RWPE2 (cell line): Measurements from ENCODE around the gene L3MBTL1.

Experiments
- ATAC-seq: fragments of 200-7000 bp; cut with Tn5 transposase; 3 replicates; pipeline ENCODE4 v1.9.1; 2021; ENCODE audit warnings: low read depth
- DNase-seq: peaks from one replicate; pipeline ENCODE4 v3.0.0-alpha.2; 2020; ENCODE audit warnings: low spot score
- H3K27ac ChIP-seq: fragments of 450-650 bp; 2 replicates; pipeline ENCODE4 v1.5.1; 2017; ENCODE audit warnings: mild to moderate bottlenecking; ENCODE audit not compliant: poor library complexity, severe bottlenecking
- H3K27me3 ChIP-seq: fragments of 250-450 bp; sonication (Bioruptor Pico); 2 replicates; pipeline ENCODE4 v1.5.1; 2021; ENCODE audit warnings: mild to moderate bottlenecking, moderate library complexity; ENCODE audit not compliant: insufficient read depth, poor library complexity, severe bottlenecking
- H3K36me3 ChIP-seq: fragments of 250-450 bp; sonication (Bioruptor Pico); 2 replicates; pipeline ENCODE4 v1.5.1; 2020; ENCODE audit warnings: low read depth, mild to moderate bottlenecking, moderate library complexity
- H3K4me1 ChIP-seq: fragments of 250-450 bp; sonication (Bioruptor Pico); 2 replicates; pipeline ENCODE4 v1.5.1; 2021; ENCODE audit warnings: mild to moderate bottlenecking, moderate library complexity; ENCODE audit not compliant: insufficient read depth, poor library complexity, severe bottlenecking
- H3K4me3 ChIP-seq: fragments of 250-450 bp; sonication (Bioruptor Pico); 2 replicates; pipeline ENCODE4 v1.5.1; 2021; ENCODE audit warnings: mild to moderate bottlenecking, moderate library complexity; ENCODE audit not compliant: severe bottlenecking
- H3K9me3 ChIP-seq: fragments of 250-450 bp; sonication (Bioruptor Pico); 2 replicates; pipeline ENCODE4 v1.5.1; 2021; ENCODE audit warnings: mild to moderate bottlenecking, moderate library complexity; ENCODE audit not compliant: severe bottlenecking
- TF ChIP-seq, protein P1 (sequence below): fragments of 450-650 bp; IDR thresholded peaks from one replicate; pipeline ENCODE4 v1.5.1; 2017; ENCODE audit warnings: mild to moderate bottlenecking, moderate library complexity; ENCODE audit not compliant: poor library complexity, severe bottlenecking

L3MBTL1 gene

DNA sequence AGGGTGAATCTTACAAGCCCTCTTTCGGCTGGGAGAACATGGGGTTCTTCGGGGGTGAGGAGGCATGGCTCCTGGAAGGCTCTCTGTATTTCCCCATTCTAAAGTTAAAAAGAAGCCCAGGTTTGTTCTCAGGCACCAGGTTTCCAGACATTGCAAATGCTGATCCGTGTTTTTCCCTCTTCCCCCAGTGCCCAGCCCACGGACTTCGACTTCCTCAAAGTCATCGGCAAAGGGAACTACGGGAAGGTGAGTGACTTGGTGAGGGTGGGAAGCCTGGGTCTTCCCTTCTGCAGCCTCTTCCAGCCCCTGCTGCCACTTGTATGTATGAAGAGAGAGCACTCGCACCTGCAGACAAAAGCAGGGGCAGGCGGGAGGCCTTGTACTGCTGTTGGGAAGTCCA lies 60.0 kb downstream of the L3MBTL1 start:
- Histone ChIP-seq H3K4me3 (no peak overlapping the region), H3K4me1 (no peaks in the 10 kb centered on the region), H3K36me3 (no peaks in the 10 kb centered on the region), H3K27ac (no peak overlapping the region), H3K9me3 (no peaks in the 10 kb centered on the region), H3K27me3 (no peaks in the 10 kb centered on the region)
- no peak for ATAC-seq
- TF ChIP-seq, protein P1, sequence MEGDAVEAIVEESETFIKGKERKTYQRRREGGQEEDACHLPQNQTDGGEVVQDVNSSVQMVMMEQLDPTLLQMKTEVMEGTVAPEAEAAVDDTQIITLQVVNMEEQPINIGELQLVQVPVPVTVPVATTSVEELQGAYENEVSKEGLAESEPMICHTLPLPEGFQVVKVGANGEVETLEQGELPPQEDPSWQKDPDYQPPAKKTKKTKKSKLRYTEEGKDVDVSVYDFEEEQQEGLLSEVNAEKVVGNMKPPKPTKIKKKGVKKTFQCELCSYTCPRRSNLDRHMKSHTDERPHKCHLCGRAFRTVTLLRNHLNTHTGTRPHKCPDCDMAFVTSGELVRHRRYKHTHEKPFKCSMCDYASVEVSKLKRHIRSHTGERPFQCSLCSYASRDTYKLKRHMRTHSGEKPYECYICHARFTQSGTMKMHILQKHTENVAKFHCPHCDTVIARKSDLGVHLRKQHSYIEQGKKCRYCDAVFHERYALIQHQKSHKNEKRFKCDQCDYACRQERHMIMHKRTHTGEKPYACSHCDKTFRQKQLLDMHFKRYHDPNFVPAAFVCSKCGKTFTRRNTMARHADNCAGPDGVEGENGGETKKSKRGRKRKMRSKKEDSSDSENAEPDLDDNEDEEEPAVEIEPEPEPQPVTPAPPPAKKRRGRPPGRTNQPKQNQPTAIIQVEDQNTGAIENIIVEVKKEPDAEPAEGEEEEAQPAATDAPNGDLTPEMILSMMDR: no peak
- DNase-seq: no peak

DNA sequence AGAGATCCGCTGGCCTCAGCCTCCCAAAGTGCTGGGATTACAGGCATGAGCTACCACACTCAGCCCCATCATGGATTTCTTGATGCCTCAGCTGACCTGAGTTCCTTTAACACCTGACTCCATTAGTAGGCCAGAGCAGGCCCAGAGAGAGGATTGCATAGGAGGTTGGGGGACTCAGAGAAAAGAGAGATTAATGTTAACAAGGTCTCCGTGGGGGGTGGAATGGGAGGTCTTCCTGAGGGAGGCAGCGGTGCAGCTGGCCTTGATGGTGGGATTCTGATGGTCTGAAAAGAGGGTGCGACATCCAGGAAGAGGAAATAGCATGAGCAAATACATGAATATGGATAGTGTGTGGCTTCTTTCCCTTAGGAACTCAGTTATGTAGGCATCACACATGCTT lies 61.2 kb downstream of the L3MBTL1 start:
- Histone ChIP-seq H3K4me1 (no peaks in the 10 kb centered on the region), H3K9me3 (no peaks in the 10 kb centered on the region), H3K27ac (no peak overlapping the region), H3K36me3 (no peaks in the 10 kb centered on the region), H3K27me3 (no peaks in the 10 kb centered on the region), H3K4me3 (no peak overlapping the region)
- no peak for ATAC-seq
- TF ChIP-seq, protein P1: no peak
- DNase-seq: no peak

DNA sequence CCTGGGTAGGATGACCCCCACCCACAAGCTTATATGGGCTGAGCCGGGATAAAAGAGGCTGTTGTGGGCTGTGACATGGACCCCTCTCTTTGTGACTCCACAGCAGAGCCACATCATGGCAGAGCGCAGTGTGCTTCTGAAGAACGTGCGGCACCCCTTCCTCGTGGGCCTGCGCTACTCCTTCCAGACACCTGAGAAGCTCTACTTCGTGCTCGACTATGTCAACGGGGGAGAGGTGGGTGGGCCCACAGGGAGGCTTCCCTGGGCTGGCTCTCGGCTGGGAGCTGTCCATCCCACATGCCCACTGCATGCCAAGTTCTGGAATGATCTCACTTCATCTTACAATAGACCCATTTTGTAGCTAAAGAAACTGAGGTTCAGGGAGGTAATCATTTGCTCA lies 61.8 kb downstream of the L3MBTL1 start:
- Histone ChIP-seq H3K4me3 (no peak overlapping the region), H3K4me1 (no peaks in the 10 kb centered on the region), H3K27ac (no peak overlapping the region), H3K36me3 (no peaks in the 10 kb centered on the region), H3K27me3 (no peaks in the 10 kb centered on the region), H3K9me3 (no peaks in the 10 kb centered on the region)
- TF ChIP-seq, protein P1: no peak
- DNase-seq (no peak), ATAC-seq (no peak)

DNA sequence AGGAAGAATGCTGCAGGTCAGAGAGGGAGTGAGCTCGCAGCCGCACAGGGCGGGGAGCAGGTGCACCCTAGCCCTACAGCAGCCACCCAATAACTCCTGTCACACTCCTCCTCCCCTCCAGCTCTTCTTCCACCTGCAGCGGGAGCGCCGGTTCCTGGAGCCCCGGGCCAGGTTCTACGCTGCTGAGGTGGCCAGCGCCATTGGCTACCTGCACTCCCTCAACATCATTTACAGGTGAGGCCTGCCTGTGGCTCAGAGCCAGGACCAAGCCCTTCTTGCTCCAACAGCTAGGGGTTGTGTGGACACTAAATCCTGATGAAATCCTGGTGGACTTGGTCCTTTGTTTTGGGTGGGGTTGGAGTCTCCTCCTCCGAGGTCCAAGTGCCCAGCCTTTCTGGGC lies 63.0 kb downstream of the L3MBTL1 start:
- Histone ChIP-seq H3K4me1 (no peaks in the 10 kb centered on the region), H3K9me3 (no peaks in the 10 kb centered on the region), H3K4me3 (no peak overlapping the region), H3K27me3 (no peaks in the 10 kb centered on the region), H3K27ac (no peak overlapping the region), H3K36me3 (no peaks in the 10 kb centered on the region)
- no peak for ATAC-seq
- TF ChIP-seq, protein P1: no peak
- DNase-seq: no peak

DNA sequence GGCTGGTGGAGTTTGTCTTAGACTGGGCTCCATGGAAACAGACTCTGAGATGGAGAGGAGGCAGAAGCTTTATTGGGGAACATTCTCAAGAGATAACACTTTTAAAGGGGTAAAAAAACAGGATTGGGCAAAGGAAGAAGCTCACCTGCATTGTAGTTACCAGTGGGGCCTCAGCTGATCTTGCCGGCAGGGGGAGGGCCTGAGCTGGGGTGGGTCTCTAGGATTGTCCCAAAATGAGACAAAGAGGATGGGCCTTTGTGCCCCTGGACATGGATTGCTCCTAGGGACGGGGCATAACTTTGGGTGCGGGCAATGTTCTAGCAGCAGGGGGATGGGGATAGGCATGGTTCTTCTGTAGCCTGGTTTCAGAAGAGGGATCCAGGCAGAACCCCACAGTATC lies 63.8 kb downstream of the L3MBTL1 start:
- TF ChIP-seq, protein P1: no peak
- Histone ChIP-seq H3K9me3 (no peaks in the 10 kb centered on the region), H3K27me3 (no peaks in the 10 kb centered on the region), H3K27ac (no peak overlapping the region), H3K4me1 (no peaks in the 10 kb centered on the region), H3K36me3 (no peaks in the 10 kb centered on the region), H3K4me3 (no peak overlapping the region)
- ATAC-seq (peak; percentile 7; the same call in 1 of the 3 replicates), DNase-seq (no peak)
